PFSK-1 (cell line): Measurements from ENCODE around the gene ELAVL4.

Experiments
- POLR2AphosphoS5 ChIP-seq: IDR thresholded peaks from 2 replicates; pipeline ENCODE4 v1.6.1; 2012; ENCODE audit warnings: low read depth, mild to moderate bottlenecking, control low read depth, low read length, moderate library complexity
- TF ChIP-seq, protein P1 (sequence below), 2 experiments: IDR thresholded peaks; 2 replicates each; pipeline versions ENCODE4 v1.6.1 to v1.8.0; 2011 to 2012; ENCODE audit warnings: low read depth in 2 of 2, low read length in 2 of 2, control low read depth in 1 of 2, inconsistent platforms in 1 of 2, mild to moderate bottlenecking in 1 of 2, moderate library complexity in 1 of 2; ENCODE audit not compliant: insufficient read depth in 1 of 2

DNA sequence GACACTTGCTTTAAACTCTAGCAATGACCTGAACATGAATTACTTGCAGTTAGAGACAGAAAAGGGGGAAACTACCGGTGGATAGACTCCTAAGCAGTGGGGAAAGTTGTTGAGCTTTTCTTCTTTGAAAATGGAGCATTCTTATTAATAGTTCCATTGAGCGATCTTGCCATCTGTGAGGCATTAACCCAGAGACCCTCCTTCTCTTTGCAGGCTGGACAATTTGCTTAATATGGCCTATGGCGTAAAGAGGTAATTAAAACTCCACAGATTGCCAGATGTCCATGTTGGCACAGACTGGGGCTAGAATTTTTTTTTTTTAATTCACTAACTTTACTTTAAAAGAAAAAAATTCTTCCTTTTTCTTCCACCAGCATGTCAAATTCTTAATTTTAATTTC lies 88.5 kb downstream of the ELAVL4 start:
- no peak for TF ChIP-seq POLR2AphosphoS5
- TF ChIP-seq, protein P1, sequence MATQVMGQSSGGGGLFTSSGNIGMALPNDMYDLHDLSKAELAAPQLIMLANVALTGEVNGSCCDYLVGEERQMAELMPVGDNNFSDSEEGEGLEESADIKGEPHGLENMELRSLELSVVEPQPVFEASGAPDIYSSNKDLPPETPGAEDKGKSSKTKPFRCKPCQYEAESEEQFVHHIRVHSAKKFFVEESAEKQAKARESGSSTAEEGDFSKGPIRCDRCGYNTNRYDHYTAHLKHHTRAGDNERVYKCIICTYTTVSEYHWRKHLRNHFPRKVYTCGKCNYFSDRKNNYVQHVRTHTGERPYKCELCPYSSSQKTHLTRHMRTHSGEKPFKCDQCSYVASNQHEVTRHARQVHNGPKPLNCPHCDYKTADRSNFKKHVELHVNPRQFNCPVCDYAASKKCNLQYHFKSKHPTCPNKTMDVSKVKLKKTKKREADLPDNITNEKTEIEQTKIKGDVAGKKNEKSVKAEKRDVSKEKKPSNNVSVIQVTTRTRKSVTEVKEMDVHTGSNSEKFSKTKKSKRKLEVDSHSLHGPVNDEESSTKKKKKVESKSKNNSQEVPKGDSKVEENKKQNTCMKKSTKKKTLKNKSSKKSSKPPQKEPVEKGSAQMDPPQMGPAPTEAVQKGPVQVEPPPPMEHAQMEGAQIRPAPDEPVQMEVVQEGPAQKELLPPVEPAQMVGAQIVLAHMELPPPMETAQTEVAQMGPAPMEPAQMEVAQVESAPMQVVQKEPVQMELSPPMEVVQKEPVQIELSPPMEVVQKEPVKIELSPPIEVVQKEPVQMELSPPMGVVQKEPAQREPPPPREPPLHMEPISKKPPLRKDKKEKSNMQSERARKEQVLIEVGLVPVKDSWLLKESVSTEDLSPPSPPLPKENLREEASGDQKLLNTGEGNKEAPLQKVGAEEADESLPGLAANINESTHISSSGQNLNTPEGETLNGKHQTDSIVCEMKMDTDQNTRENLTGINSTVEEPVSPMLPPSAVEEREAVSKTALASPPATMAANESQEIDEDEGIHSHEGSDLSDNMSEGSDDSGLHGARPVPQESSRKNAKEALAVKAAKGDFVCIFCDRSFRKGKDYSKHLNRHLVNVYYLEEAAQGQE (IDR thresholded peaks at IDR 0.05; ENCODE audit: insufficient read depth in 1 of 2, low read depth in 2 of 2, low read length in 2 of 2): no peak
